Endodermal cell (in vitro differentiated cells): ENCODE results near the gene ATP11B. TPM values are rescaled to one million over a fixed set of nuclear protein-coding genes. Genes with fewer than 3 reads are reported as not detected.

Experiments
- DNase-seq: peaks from one replicate; pipeline ENCODE4 v3.0.0-alpha.2; 2017
- H3K27ac ChIP-seq: 2 replicates; pipeline ENCODE4 v1.5.1; 2013; ENCODE audit warnings: mild to moderate bottlenecking, low read depth, low read length, moderate library complexity
- H3K27me3 ChIP-seq: 2 replicates; pipeline ENCODE4 v1.6.1; 2013; ENCODE audit warnings: mild to moderate bottlenecking, low read length, moderate library complexity; ENCODE audit not compliant: insufficient read depth, control insufficient read depth, poor library complexity, severe bottlenecking
- H3K36me3 ChIP-seq: 2 replicates; pipeline ENCODE4 v1.7.0; 2013; ENCODE audit warnings: mild to moderate bottlenecking, low read length, moderate library complexity; ENCODE audit not compliant: control insufficient read depth, insufficient read depth
- H3K4me1 ChIP-seq: one replicate; pipeline ENCODE4 v1.7.0; 2013; ENCODE audit warnings: low read length; ENCODE audit not compliant: control insufficient read depth, insufficient read depth
- H3K4me3 ChIP-seq: 2 replicates; pipeline ENCODE4 v1.5.1; 2013; ENCODE audit warnings: mild to moderate bottlenecking, low read length, moderate library complexity
- H3K9ac ChIP-seq: 2 replicates; pipeline ENCODE4 v1.6.1; 2013; ENCODE audit warnings: mild to moderate bottlenecking, low read length, moderate library complexity; ENCODE audit not compliant: poor library complexity, severe bottlenecking; ENCODE audit errors: extremely low read depth
- H3K9me3 ChIP-seq: 2 replicates; pipeline ENCODE4 v1.6.1; 2013; ENCODE audit warnings: mild to moderate bottlenecking, low read length, moderate library complexity; ENCODE audit not compliant: control insufficient read depth
- H3K27ac Mint-ChIP-seq: 2 replicates; pipeline ENCODE4 v1.8.0; 2020; ENCODE audit warnings: mixed read lengths
- H3K27me3 Mint-ChIP-seq: 2 replicates; pipeline ENCODE4 v1.8.0; 2021; ENCODE audit warnings: mild to moderate bottlenecking, mixed read lengths; ENCODE audit not compliant: insufficient read depth
- H3K36me3 Mint-ChIP-seq: 2 replicates; pipeline ENCODE4 v1.8.0; 2020; ENCODE audit warnings: low read depth, mixed read lengths
- H3K4me1 Mint-ChIP-seq: 2 replicates; pipeline ENCODE4 v1.8.0; 2020; ENCODE audit warnings: mixed read lengths
- H3K4me3 Mint-ChIP-seq: 2 replicates; pipeline ENCODE4 v1.8.0; 2020; ENCODE audit warnings: mild to moderate bottlenecking, moderate library complexity, mixed read lengths
- H3K9me3 Mint-ChIP-seq: 2 replicates; pipeline ENCODE4 v1.8.0; 2020; ENCODE audit warnings: mild to moderate bottlenecking, mixed read lengths
- CTCF ChIP-seq: fragments of 200-600 bp; sonication (generic); conservative IDR thresholded peaks from 2 replicates; pipeline ENCODE4 v1.5.0; 2021; ENCODE audit warnings: antibody characterized with exemption, mild to moderate bottlenecking
- WGBS, 2 experiments: methylation state at CpG; one replicate each; pipeline versions ENCODE4 v1.1.5 to v1.1.7; 2013; ENCODE audit warnings: missing lambda C conversion rate in 2 of 2, mixed read lengths in 1 of 2; ENCODE audit not compliant: insufficient coverage in 1 of 2, insufficient read length in 1 of 2; 5-methylcytosine and 5-hydroxymethylcytosine counted together
- total RNA-seq, 2 donors: library from RNA; stranded (reverse); fragmentation: NEBNext Ultra II Directional in 1 of 2; extraction: Animal tissue kit (Norgen Biotek cat#: 25700) in 1 of 2; gene quantifications; 2 replicates in 1 of 2; 3 replicates in 1 of 2; pipeline ENCODE4 v1.2.1, GENCODE V29; 2021

ATP11B gene
- total RNA-seq, 2 donors from 2014 or later = 23.6 to 27.8 TPM

GRCh38 chr3:182769673-182770072 lies 23.6 kb upstream of the ATP11B start:
- peaks cover 14% of the 10 kb centered on the region for H3K27me3 Mint-ChIP-seq
- no peaks in the 10 kb centered on the region for H3K4me1 Mint-ChIP-seq
- H3K9me3 Mint-ChIP-seq = no peaks in the 10 kb centered on the region
- Histone ChIP-seq H3K9me3 (no peaks in the 10 kb centered on the region), H3K4me1 (no peaks in the 10 kb centered on the region), H3K27me3 (peaks cover 7% of the 10 kb centered on the region), H3K36me3 (no peaks in the 10 kb centered on the region), H3K27ac (no peak overlapping the region), H3K9ac (no peak overlapping the region), H3K4me3 (no peak overlapping the region)
- no peaks in the 10 kb centered on the region for H3K36me3 Mint-ChIP-seq
- H3K27ac Mint-ChIP-seq = no peak overlapping the region
- no peak for DNase-seq
- no peak for TF ChIP-seq CTCF
- WGBS, 2 experiments = 89 to 93% methylated on average over 2 of the region's 2 CpGs
- H3K4me3 Mint-ChIP-seq = no peak overlapping the region

- Histone ChIP-seq H3K9me3 (no peaks in the 10 kb centered on the region), H3K9ac (no peak overlapping the region), H3K36me3 (no peaks in the 10 kb centered on the region), H3K4me3 (no peak overlapping the region), H3K4me1 (no peaks in the 10 kb centered on the region), H3K27ac (no peak overlapping the region), H3K27me3 (no peaks in the 10 kb centered on the region)
- WGBS, 2 experiments = no CpG with 5 or more reads among the region's 1 CpG
- DNase-seq = no peak
- no peaks in the 10 kb centered on the region for H3K36me3 Mint-ChIP-seq
- H3K4me3 Mint-ChIP-seq = no peak overlapping the region
- no peaks in the 10 kb centered on the region for H3K4me1 Mint-ChIP-seq
- H3K27me3 Mint-ChIP-seq = peaks cover 26% of the 10 kb centered on the region
- TF ChIP-seq CTCF = no peak
- no peaks in the 10 kb centered on the region for H3K9me3 Mint-ChIP-seq
- no peak overlapping the region for H3K27ac Mint-ChIP-seq
These were observed 11.2 kb upstream of the ATP11B start for GRCh38 chr3:182782149-182782548.

- Mint-ChIP-seq H3K36me3 (no peaks in the 10 kb centered on the region), H3K9me3 (no peaks in the 10 kb centered on the region), H3K27ac (no peak overlapping the region), H3K27me3 (peaks cover 20% of the 10 kb centered on the region), H3K4me3 (no peak overlapping the region), H3K4me1 (no peaks in the 10 kb centered on the region)
- Histone ChIP-seq H3K27me3 (no peaks in the 10 kb centered on the region), H3K4me3 (no peak overlapping the region), H3K9ac (no peak overlapping the region), H3K27ac (no peak overlapping the region), H3K4me1 (no peaks in the 10 kb centered on the region), H3K36me3 (no peaks in the 10 kb centered on the region), H3K9me3 (no peaks in the 10 kb centered on the region)
- 83 to 84% methylated on average over 1 of the region's 1 CpG for WGBS, 2 experiments
- TF ChIP-seq CTCF = no peak
- DNase-seq = no peak
These were observed 10.2 kb upstream of the ATP11B start for GRCh38 chr3:182783106-182783505.
